ENCODE data around the gene SPATA12.
"Not testable (repeated sequence)": the region's sequence is repeated elsewhere in the genome, so short reads cannot be mapped to it uniquely, and the experiment has no call there.

DNA sequence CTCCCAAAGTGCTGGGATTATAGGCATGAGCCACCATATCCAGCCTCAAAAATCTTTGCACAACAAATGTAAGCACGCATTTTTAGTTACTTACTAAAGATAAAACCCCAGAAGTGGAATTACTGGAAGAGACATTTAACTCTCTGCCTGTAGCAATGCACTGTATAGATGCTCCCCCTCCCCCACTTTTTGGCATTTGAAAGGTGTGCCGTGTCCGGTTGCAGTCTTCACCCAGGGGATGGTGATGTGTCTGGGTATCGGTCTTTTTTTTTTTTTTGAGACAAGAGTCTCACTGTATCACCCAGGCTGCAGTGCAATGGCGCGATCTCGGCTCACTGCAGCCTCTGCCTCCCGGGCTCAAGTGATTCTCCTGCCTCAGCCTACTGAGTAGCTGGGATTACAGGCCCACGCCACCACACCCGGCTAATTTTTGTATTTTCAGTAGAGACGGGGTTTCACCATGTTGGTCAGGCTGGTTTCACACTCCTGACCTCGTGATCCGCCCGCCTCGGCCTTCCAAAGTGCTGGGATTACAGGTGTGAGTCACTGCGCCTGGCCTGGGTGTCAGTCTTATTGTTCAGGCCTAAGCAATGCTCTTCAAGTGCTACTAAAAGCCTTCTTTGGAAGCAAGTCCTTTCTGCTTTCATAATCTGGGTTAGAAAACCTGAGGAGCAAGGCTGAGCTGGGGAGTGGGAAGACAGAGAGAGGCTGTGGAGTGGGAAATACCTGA, 23.0 kb downstream of the SPATA12 start:
- TF ChIP-seq, protein P1, sequence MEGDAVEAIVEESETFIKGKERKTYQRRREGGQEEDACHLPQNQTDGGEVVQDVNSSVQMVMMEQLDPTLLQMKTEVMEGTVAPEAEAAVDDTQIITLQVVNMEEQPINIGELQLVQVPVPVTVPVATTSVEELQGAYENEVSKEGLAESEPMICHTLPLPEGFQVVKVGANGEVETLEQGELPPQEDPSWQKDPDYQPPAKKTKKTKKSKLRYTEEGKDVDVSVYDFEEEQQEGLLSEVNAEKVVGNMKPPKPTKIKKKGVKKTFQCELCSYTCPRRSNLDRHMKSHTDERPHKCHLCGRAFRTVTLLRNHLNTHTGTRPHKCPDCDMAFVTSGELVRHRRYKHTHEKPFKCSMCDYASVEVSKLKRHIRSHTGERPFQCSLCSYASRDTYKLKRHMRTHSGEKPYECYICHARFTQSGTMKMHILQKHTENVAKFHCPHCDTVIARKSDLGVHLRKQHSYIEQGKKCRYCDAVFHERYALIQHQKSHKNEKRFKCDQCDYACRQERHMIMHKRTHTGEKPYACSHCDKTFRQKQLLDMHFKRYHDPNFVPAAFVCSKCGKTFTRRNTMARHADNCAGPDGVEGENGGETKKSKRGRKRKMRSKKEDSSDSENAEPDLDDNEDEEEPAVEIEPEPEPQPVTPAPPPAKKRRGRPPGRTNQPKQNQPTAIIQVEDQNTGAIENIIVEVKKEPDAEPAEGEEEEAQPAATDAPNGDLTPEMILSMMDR (IDR thresholded peaks at IDR 0.05): not testable (repeated sequence)
- not testable (repeated sequence) for TF ChIP-seq POLR2A (IDR thresholded peaks at IDR 0.05)

Data from testis (tissue), 2 donors.